ENCODE results near the gene NGF. TPM values are rescaled to one million over a fixed set of nuclear protein-coding genes. Genes with fewer than 3 reads are reported as not detected.

Gene NGF
- total and polyA plus RNA-seq, 12 donors = 0.55 to 6.9 (median 1.5) TPM

GRCh38 chr1:115265099-115265498 lies 73.0 kb downstream of the NGF start:
- 58 to 77% (median 69%) methylated on average over 1 of the region's 1 CpG for WGBS, 4 donors
- Histone ChIP-seq H3K27me3 (no peaks in the 10 kb centered on the region), H3K4me1 (replicated peaks in 1 of 2) (no peaks in the 10 kb centered on the region), H3K36me3 (replicated peaks in 1 of 2) (no peaks in the 10 kb centered on the region), H3K4me3 (no peak overlapping the region), H3K9me3 (replicated peaks in 1 of 3) (no peaks in the 10 kb centered on the region), H3K27ac (no peak overlapping the region)
- intact Hi-C loops (cut with DNase I) = no loop called here
- TF ChIP-seq CTCF (IDR thresholded peaks at IDR 0.05) = no peak
- TF ChIP-seq POLR2A (IDR thresholded peaks at IDR 0.05) = no peak
- no peak for DNase-seq

- 56 to 59% (median 58%) methylated on average over 3 to 4 of the region's 4 CpGs for WGBS, 4 donors
- intact Hi-C loops (cut with DNase I) = no loop called here
- Histone ChIP-seq H3K4me3 (no peak overlapping the region), H3K4me1 (replicated peaks in 1 of 2) (no peaks in the 10 kb centered on the region), H3K27me3 (no peaks in the 10 kb centered on the region), H3K9me3 (replicated peaks in 1 of 3) (peaks cover 0 to 10% (median 0%) of the 10 kb centered on the region in 3 donors), H3K27ac (no peak overlapping the region), H3K36me3 (replicated peaks in 1 of 2) (no peaks in the 10 kb centered on the region)
- TF ChIP-seq CTCF (IDR thresholded peaks at IDR 0.05) (no peak), POLR2A (IDR thresholded peaks at IDR 0.05) (no peak)
- DNase-seq = no peak
Measured at GRCh38 chr1:115262886-115263285, 75.2 kb downstream of the NGF start.

- Histone ChIP-seq H3K4me1 (replicated peaks in 1 of 2) (no peaks in the 10 kb centered on the region), H3K4me3 (no peak overlapping the region), H3K27me3 (no peaks in the 10 kb centered on the region), H3K27ac (no peak overlapping the region), H3K9me3 (replicated peaks in 1 of 3) (peaks cover 0 to 10% (median 0%) of the 10 kb centered on the region in 3 donors), H3K36me3 (replicated peaks in 1 of 2) (no peaks in the 10 kb centered on the region)
- no peak for TF ChIP-seq POLR2A (IDR thresholded peaks at IDR 0.05)
- no peak for TF ChIP-seq CTCF (IDR thresholded peaks at IDR 0.05)
- intact Hi-C loops (cut with DNase I) = no loop called here
- no peak for DNase-seq
- WGBS, 4 donors = 55 to 72% (median 59%) methylated on average over 1 of the region's 1 CpG
Measured at GRCh38 chr1:115261496-115261895, 76.6 kb downstream of the NGF start.

- no peak overlapping the region for H3K4me3 ChIP-seq
- no peaks in the 10 kb centered on the region for H3K4me1 ChIP-seq (replicated peaks in 1 of 2)
- TF ChIP-seq POLR2A (IDR thresholded peaks at IDR 0.05) (no peak), CTCF (IDR thresholded peaks at IDR 0.05) (no peak)
- no peak overlapping the region for H3K27ac ChIP-seq
- DNase-seq = no peak
- H3K9me3 ChIP-seq (replicated peaks in 1 of 3) = peaks cover 0 to 10% (median 0%) of the 10 kb centered on the region in 3 donors
- intact Hi-C loops (cut with DNase I) = no loop called here
- no peaks in the 10 kb centered on the region for H3K27me3 ChIP-seq
- WGBS, 4 donors = 50 to 70% (median 62%) methylated on average over 3 of the region's 3 CpGs
- H3K36me3 ChIP-seq (replicated peaks in 1 of 2) = no peaks in the 10 kb centered on the region
Measured at GRCh38 chr1:115258302-115258866, 79.7 kb downstream of the NGF start.

Measured in adrenal gland (tissue), 12 donors.